SK-N-SH (cell line): Measurements from ENCODE around the gene SNX22. TPM values are rescaled to one million over a fixed set of nuclear protein-coding genes. Genes with fewer than 3 reads are reported as not detected.

Source experiments
- CTCF ChIA-PET: fragments of 300-600, 350-600 bp; formaldehyde crosslinking; extraction: SDS; loops from one replicate; lab custom pipeline; 2021; lab: Yijun Ruan, JAX
- POLR2A ChIA-PET: fragments of 350-600 bp; sonication (Branson Sonifier 250); formaldehyde crosslinking; extraction: SDS; loops from one replicate; lab custom pipeline; 2020; ENCODE audit warnings: antibody characterized with exemption, inconsistent platforms; lab: Yijun Ruan, JAX
- DNase-seq: peaks from one replicate; pipeline ENCODE4 v3.0.0; 2012
- H2AFZ ChIP-seq: fragments of 200-600 bp; sonication (generic); 2 replicates; pipeline ENCODE4 v1.8.1; 2016; ENCODE audit warnings: antibody characterized with exemption, mild to moderate bottlenecking, low read depth
- H3F3A ChIP-seq: fragments of 200-600 bp; sonication (generic); replicated peaks from 2 replicates; pipeline ENCODE3; 2016; ENCODE audit warnings: antibody characterized with exemption, mild to moderate bottlenecking; ENCODE audit not compliant: insufficient read depth
- H3K27ac ChIP-seq, 2 experiments: fragments of 200-500 bp in 1 of 2; fragments of 200-600 bp in 1 of 2; sonication (Bioruptor generic) in 1 of 2; sonication (generic), shearing (Covaris generic) in 1 of 2; 2 replicates each; pipeline versions ENCODE4 v1.5.1 to v1.6.1; 2014 to 2016; ENCODE audit warnings: low read depth in 2 of 2, inconsistent platforms in 1 of 2, low read length in 1 of 2, mild to moderate bottlenecking in 1 of 2, mixed read lengths in 1 of 2
- H3K27me3 ChIP-seq: fragments of 200-600 bp; sonication (generic), shearing (Covaris generic); 2 replicates; pipeline ENCODE4 v1.6.1; 2016; ENCODE audit warnings: mixed run types; ENCODE audit not compliant: insufficient read depth
- H3K36me3 ChIP-seq, 2 experiments: fragments of 200-500 bp in 1 of 2; fragments of 200-600 bp in 1 of 2; sonication (Bioruptor generic) in 1 of 2; sonication (generic) in 1 of 2; replicated peaks in 1 of 2; 2 replicates each; pipeline versions ENCODE3 to v1.5.1; 2014 to 2016; ENCODE audit warnings: low read length in 1 of 2, mild to moderate bottlenecking in 1 of 2; ENCODE audit not compliant: insufficient read depth in 2 of 2, control insufficient read depth in 1 of 2
- H3K4me1 ChIP-seq, 2 experiments: fragments of 200-500 bp in 1 of 2; fragments of 200-600 bp in 1 of 2; sonication (Bioruptor generic) in 1 of 2; sonication (generic), shearing (Covaris generic) in 1 of 2; 2 replicates each; pipeline versions ENCODE4 v1.5.1 to v1.6.1; 2014 to 2016; ENCODE audit warnings: low read depth in 1 of 2, low read length in 1 of 2, mixed run types in 1 of 2; ENCODE audit not compliant: insufficient read depth in 2 of 2, control insufficient read depth in 1 of 2
- H3K4me2 ChIP-seq: fragments of 200-600 bp; sonication (generic), shearing (Covaris generic); 2 replicates; pipeline ENCODE4 v1.6.1; 2017; ENCODE audit warnings: mixed run types
- H3K4me3 ChIP-seq, 2 experiments: fragments of 200-500 bp in 1 of 2; fragments of 200-600 bp in 1 of 2; sonication (Bioruptor generic) in 1 of 2; sonication (generic), shearing (Covaris generic) in 1 of 2; 2 replicates each; pipeline versions ENCODE4 v1.5.1 to v1.8.1; 2014 to 2016; ENCODE audit warnings: low read depth in 2 of 2, inconsistent platforms in 1 of 2, low read length in 1 of 2, mild to moderate bottlenecking in 1 of 2, mixed read lengths in 1 of 2, moderate library complexity in 1 of 2
- H3K79me2 ChIP-seq: fragments of 200-600 bp; sonication (generic); 2 replicates; pipeline ENCODE4 v1.8.1; 2017; ENCODE audit warnings: mild to moderate bottlenecking; ENCODE audit not compliant: insufficient read depth
- H3K9ac ChIP-seq: fragments of 200-600 bp; sonication (generic); 2 replicates; pipeline ENCODE4 v1.6.1; 2017; ENCODE audit warnings: mixed run types
- H3K9me2 ChIP-seq: fragments of 200-600 bp; sonication (generic); 2 replicates; pipeline ENCODE4 v1.6.1; 2017; ENCODE audit warnings: mixed run types
- H3K9me3 ChIP-seq: fragments of 200-600 bp; sonication (generic); 2 replicates; pipeline ENCODE4 v1.6.1; 2017; ENCODE audit warnings: mixed run types, mild to moderate bottlenecking, moderate library complexity
- H4K20me1 ChIP-seq: fragments of 200-600 bp; sonication (generic); 2 replicates; pipeline ENCODE4 v1.6.1; 2017; ENCODE audit warnings: mild to moderate bottlenecking, mixed run types; ENCODE audit not compliant: insufficient read depth
- ELF1 ChIP-seq: IDR thresholded peaks from 2 replicates; pipeline ENCODE4 v1.4.0; 2012
- FOSL2 ChIP-seq: IDR thresholded peaks from 2 replicates; pipeline ENCODE4 v1.4.0; 2012; ENCODE audit warnings: low read depth, mild to moderate bottlenecking, moderate library complexity, borderline replicate concordance
- FOXJ3 ChIP-seq: sonication (generic); formaldehyde crosslinking; IDR thresholded peaks from 2 replicates; pipeline ENCODE4 v1.5.1; 2020; ENCODE audit warnings: mild to moderate bottlenecking, missing genetic modification reagents
- GATA2 ChIP-seq: sonication (generic); formaldehyde crosslinking; IDR thresholded peaks from 2 replicates; pipeline ENCODE4 v1.5.0; 2020; ENCODE audit warnings: mild to moderate bottlenecking, missing genetic modification reagents
- MXI1 ChIP-seq: IDR thresholded peaks from 2 replicates; pipeline ENCODE4 v1.6.1; 2012; ENCODE audit warnings: mild to moderate bottlenecking, low read depth, low read length, improper control_type of control experiment
- RCOR1 ChIP-seq: fragments of 150-350 bp; IDR thresholded peaks from 2 replicates; pipeline ENCODE4 v1.6.1; 2017; ENCODE audit warnings: antibody characterized with exemption, low read length
- RFX5 ChIP-seq: IDR thresholded peaks from 2 replicates; pipeline ENCODE4 v1.6.1; 2012; ENCODE audit warnings: mild to moderate bottlenecking, improper control_type of control experiment, low read length
- WGBS: methylation state at CpG from one replicate; pipeline ENCODE4 v1.1.6; 2017; ENCODE audit warnings: low lambda C conversion rate; 5-methylcytosine and 5-hydroxymethylcytosine counted together
- polyA plus RNA-seq, 3 experiments: library from polyadenylated mRNA; depleted of rRNA; stranded (reverse); fragments of >200 nt; gene quantifications; 2 replicates each; pipeline ENCODE4 v1.2.3, GENCODE V29; 2012
- TF ChIP-seq, protein P1 (sequence below): IDR thresholded peaks from 2 replicates; pipeline ENCODE4 v1.6.1; 2012; ENCODE audit warnings: mild to moderate bottlenecking, low read depth, low read length, moderate library complexity
- TF ChIP-seq, protein P2 (sequence below): IDR thresholded peaks from 2 replicates; pipeline ENCODE4 v1.4.0; 2012; ENCODE audit warnings: low read depth, borderline replicate concordance
- TF ChIP-seq, protein P3 (sequence below): fragments of 150-350 bp; IDR thresholded peaks from 2 replicates; pipeline ENCODE4 v1.6.1; 2017; ENCODE audit warnings: antibody characterized with exemption, low read length, low read depth, borderline replicate concordance

The SNX22 gene
- polyA plus RNA-seq, 1 of the 3 experiments (the other 2 are of a cell fraction), result 0.94 TPM

DNA sequence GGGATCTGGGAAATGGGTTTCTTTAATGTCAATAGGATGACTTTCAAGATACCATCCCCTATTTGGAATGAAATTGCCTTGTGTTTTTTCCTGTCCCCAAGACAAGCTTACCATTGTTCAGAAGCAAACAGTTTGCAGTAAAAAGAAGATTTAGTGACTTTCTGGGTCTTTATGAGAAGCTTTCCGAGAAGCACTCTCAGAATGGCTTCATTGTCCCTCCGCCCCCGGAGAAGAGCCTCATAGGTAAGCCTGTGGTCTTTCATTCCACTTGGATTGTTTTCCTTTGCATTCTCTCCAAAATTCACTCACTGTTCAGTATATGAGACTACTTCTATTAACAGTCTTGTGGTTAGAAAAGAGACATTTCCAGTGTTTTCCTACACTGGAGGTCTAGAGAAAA lies 25.6 kb upstream of the SNX22 start:
- ChIA-PET POLR2A (no interaction called here), CTCF (interaction anchor here (1.5 to 1.8 kb wide), 2 partner anchors 27 to 28 kb away, joined by 4 to 7 read pairs; no protein-coding TSS in a partner anchor)
- H3K27me3 ChIP-seq, result no peaks in the 10 kb centered on the region
- H3K36me3 ChIP-seq, result peaks cover 74 to 78% of the 10 kb centered on the region in 2 experiments
- TF ChIP-seq ELF1 (no peak), RFX5 (no peak), RCOR1 (no peak), FOSL2 (no peak), MXI1 (no peak), FOXJ3 (no peak), GATA2 (CRISPR knock-in tag) (no peak)
- TF ChIP-seq, protein P1, sequence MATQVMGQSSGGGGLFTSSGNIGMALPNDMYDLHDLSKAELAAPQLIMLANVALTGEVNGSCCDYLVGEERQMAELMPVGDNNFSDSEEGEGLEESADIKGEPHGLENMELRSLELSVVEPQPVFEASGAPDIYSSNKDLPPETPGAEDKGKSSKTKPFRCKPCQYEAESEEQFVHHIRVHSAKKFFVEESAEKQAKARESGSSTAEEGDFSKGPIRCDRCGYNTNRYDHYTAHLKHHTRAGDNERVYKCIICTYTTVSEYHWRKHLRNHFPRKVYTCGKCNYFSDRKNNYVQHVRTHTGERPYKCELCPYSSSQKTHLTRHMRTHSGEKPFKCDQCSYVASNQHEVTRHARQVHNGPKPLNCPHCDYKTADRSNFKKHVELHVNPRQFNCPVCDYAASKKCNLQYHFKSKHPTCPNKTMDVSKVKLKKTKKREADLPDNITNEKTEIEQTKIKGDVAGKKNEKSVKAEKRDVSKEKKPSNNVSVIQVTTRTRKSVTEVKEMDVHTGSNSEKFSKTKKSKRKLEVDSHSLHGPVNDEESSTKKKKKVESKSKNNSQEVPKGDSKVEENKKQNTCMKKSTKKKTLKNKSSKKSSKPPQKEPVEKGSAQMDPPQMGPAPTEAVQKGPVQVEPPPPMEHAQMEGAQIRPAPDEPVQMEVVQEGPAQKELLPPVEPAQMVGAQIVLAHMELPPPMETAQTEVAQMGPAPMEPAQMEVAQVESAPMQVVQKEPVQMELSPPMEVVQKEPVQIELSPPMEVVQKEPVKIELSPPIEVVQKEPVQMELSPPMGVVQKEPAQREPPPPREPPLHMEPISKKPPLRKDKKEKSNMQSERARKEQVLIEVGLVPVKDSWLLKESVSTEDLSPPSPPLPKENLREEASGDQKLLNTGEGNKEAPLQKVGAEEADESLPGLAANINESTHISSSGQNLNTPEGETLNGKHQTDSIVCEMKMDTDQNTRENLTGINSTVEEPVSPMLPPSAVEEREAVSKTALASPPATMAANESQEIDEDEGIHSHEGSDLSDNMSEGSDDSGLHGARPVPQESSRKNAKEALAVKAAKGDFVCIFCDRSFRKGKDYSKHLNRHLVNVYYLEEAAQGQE, result no peak
- TF ChIP-seq, protein P2, sequence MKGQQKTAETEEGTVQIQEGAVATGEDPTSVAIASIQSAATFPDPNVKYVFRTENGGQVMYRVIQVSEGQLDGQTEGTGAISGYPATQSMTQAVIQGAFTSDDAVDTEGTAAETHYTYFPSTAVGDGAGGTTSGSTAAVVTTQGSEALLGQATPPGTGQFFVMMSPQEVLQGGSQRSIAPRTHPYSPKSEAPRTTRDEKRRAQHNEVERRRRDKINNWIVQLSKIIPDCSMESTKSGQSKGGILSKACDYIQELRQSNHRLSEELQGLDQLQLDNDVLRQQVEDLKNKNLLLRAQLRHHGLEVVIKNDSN, result no peak
- DNase-seq, result no peak
- 63% methylated on average over 3 of the region's 3 CpGs for WGBS
- no peak overlapping the region for H2AFZ ChIP-seq
- no peak overlapping the region for H3K4me2 ChIP-seq
- H3K9me2 ChIP-seq, result no peaks in the 10 kb centered on the region
- H3K79me2 ChIP-seq, result no peaks in the 10 kb centered on the region
- H3K9me3 ChIP-seq, result no peaks in the 10 kb centered on the region
- no peaks in the 10 kb centered on the region for H4K20me1 ChIP-seq
- H3K9ac ChIP-seq, result no peak overlapping the region
- H3K27ac ChIP-seq, result no peak overlapping the region
- H3K4me3 ChIP-seq, result no peak overlapping the region
- H3K4me1 ChIP-seq, result no peaks in the 10 kb centered on the region
- H3F3A ChIP-seq, result no peaks in the 10 kb centered on the region

DNA sequence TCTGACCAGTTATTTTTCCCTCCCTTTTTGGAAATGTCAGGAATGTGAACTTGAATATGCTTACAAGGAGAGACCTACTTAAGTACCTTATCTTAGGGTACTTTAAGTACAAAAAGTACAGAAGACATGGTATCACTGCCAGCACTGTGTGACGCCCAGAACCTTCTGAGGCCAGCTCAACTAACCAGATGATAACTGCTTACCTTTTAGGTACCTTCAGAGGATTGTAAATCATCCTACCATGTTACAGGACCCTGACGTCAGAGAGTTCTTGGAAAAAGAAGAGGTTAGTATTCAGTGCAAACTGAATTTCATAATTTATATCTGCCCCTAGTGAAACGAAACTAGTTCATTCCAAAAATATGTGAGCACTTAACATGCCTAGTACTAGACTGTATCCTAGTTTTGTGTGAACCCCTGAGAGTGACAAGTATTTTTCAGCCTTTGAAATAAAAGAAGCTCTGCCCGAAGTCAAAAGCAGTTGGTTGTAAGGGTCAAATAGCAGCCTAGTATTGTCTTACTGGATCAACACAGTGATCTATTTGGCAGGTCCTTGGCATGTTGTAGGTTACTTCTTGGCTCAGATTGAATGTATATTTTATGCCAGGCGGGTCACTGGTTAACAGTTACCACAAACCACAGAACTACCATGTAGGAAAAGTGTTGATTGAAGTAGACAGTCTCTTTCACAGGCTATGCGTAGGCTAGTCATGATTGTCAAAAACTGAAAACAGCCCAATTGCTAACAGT lies 23.8 kb upstream of the SNX22 start:
- Histone ChIP-seq H3K9ac (no peak overlapping the region), H3K36me3 (peaks cover 68 to 79% of the 10 kb centered on the region in 2 experiments), H3F3A (no peaks in the 10 kb centered on the region), H2AFZ (no peak overlapping the region), H4K20me1 (no peaks in the 10 kb centered on the region), H3K27me3 (no peaks in the 10 kb centered on the region), H3K4me1 (no peaks in the 10 kb centered on the region), H3K4me2 (no peak overlapping the region), H3K27ac (no peak overlapping the region), H3K79me2 (no peaks in the 10 kb centered on the region), H3K4me3 (no peak overlapping the region), H3K9me3 (no peaks in the 10 kb centered on the region), H3K9me2 (no peaks in the 10 kb centered on the region)
- CTCF ChIA-PET, result no interaction called here
- TF ChIP-seq, protein P1, result no peak
- TF ChIP-seq, protein P3, sequence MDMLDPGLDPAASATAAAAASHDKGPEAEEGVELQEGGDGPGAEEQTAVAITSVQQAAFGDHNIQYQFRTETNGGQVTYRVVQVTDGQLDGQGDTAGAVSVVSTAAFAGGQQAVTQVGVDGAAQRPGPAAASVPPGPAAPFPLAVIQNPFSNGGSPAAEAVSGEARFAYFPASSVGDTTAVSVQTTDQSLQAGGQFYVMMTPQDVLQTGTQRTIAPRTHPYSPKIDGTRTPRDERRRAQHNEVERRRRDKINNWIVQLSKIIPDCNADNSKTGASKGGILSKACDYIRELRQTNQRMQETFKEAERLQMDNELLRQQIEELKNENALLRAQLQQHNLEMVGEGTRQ, result no peak
- DNase-seq, result no peak
- POLR2A ChIA-PET, result no interaction called here
- WGBS, result 84% methylated on average over 6 of the region's 6 CpGs
